ENCODE results near the gene CCDC148.
"Not testable (repeated sequence)": the region's sequence is repeated elsewhere in the genome, so short reads cannot be mapped to it uniquely, and the experiment has no call there.

CCDC148 gene

DNA sequence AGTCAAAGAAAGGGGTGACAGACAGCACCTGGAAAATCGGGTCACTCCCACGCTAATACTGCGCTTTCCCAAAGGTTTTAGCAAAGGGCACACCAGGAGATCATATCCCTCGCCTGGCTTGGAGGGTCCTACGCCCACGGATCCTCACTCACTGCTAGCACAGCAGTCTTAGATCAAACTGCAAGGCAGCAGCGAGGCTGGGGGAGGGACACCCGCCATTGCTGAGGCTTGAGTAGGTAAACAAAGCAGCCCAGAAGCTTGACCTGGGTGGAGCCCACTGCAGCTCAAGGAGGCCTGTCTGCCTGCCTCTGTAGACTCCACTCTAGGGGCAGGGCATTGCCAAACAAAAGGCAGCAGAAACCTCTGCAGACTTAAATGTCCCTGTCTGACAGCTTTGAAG is 233.5 kb downstream of the CCDC148 start:
- H3K4me3 ChIP-seq (ENCODE audit: low read depth, low read length): not testable (repeated sequence)

DNA sequence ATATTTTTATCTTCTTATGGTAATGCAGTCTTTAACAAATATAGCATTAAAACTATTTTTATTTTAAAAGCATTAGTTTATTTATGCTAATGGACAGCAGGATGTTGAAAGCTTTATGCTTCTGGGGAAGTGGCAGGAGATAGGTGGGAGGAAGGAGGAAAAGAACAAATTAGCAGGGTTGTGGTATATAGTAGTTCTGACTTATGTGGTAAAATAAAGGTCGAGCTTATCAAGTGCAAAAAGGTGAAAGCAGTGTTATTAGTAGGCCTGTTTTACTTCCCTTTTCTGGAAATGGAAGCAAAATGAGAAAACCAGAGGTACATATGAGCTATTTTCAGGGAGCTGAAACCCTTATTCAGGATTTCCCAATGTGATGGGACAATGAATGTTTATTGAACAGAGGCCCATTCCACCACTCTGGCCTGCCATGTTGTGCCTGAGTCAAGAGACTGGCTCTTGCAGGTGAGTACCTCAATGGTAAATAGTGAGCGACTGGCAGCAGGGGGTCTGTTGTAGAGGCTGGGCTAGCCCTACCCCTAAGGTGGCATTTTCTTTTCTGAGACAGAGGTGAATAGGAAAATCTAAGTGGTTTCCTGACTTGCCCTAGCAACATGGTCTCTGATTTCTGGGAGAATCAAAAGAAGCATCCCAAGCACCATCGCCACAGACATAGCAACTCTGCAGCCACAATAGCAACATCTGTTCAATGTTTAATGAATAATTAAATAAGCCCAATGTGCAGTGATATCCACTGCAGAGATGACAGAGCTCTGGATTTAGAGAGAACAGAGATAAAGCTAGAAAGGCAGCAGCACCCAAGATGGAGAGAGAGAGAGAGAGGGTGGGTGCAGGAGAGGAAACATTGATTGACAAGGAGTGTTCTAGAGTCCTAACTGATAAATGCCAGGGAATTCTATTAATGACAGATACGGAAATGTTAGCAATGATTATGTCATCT is 235.2 kb downstream of the CCDC148 start:
- no peak overlapping the region for H3K4me3 ChIP-seq (ENCODE audit: low read depth, low read length)

DNA sequence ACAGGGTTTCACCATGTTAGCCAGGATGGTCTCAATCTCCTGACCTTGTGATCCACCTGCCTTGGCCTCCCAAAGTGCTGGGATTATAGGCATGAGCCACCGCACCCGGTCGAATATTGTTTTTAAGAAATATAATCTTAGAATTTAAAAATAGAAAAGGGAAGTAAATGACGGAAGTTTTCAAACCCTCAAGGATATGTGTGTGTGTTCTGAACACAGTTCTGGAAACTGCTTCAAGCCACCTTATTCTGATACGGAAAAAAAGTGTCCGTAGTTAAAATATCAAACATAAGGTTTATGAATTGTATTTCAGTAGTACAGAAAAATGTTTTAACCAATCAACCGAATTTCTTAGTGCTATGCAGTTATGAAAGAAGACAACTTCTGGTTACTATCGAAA is 239.0 kb downstream of the CCDC148 start:
- no peak overlapping the region for H3K4me3 ChIP-seq (ENCODE audit: low read depth, low read length)

- H3K4me3 ChIP-seq (ENCODE audit: low read depth, low read length): no peak overlapping the region
These were observed 242.1 kb downstream of the CCDC148 start for GRCh38 chr2:158214431-158214830.

GRCh38 chr2:158213773-158214172 is 242.8 kb downstream of the CCDC148 start:
- no peak overlapping the region for H3K4me3 ChIP-seq (ENCODE audit: low read depth, low read length)

GRCh38 chr2:158212301-158212700 is 244.3 kb downstream of the CCDC148 start:
- H3K4me3 ChIP-seq (ENCODE audit: low read depth, low read length): no peak overlapping the region

GRCh38 chr2:158211502-158211901 is 245.1 kb downstream of the CCDC148 start:
- no peak overlapping the region for H3K4me3 ChIP-seq (ENCODE audit: low read depth, low read length)

DNA sequence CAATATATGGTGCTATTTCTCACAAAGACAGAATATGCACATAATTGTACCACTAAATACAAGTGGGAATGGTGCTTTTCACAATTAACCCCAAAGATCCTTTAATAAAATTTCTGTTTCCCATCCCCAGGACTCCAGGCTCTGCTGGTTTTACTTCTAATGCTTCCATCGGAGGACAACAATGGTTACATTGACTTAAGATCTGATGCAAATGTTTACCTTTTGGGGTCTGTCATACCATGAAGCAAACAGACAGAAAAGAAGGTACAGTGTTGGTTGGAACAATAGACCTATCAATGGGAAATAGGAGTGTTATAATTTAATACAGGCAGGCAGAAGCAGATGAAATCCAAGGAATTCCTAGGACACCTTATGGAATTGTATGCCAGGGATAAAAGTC is 249.2 kb downstream of the CCDC148 start:
- no peak overlapping the region for H3K4me3 ChIP-seq (ENCODE audit: low read depth, low read length)

- H3K4me3 ChIP-seq (ENCODE audit: low read depth, low read length): no peak overlapping the region
These were observed 251.3 kb downstream of the CCDC148 start for GRCh38 chr2:158205215-158205614.

- no peak overlapping the region for H3K4me3 ChIP-seq (ENCODE audit: low read depth, low read length)
These were observed 251.8 kb downstream of the CCDC148 start for GRCh38 chr2:158204741-158205165.

DNA sequence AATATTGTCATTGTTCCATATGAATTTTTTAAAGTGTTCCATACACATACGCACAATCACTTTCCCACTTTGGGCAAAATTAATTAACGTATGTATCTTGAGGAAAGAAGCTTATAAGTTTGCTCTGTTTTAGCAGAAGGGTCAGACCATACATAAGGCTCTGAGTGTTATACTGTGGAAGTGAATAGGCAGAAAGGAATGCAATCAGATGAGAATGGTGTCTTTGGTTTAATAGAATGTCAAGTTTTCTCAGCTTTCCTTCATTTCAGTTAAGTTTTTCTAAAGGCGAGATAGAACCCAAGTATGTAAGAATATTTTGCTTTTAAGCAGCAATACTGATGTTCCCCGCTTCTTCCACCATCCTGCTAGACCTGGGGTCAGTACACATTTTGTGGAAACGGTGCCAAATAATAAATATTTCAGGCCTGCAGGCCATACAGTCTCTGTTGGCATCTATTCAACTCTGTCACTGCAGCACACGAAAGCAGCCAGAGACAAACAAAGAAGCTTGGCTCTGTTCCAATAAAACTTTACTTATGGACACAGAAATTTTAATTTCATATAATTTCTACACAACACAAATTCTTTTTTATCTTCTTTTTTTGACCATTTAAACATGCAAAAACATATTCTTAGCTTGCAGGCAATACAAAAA is 254.3 kb downstream of the CCDC148 start:
- H3K4me3 ChIP-seq (ENCODE audit: low read depth, low read length): no peak overlapping the region

- no peak overlapping the region for H3K4me3 ChIP-seq (ENCODE audit: low read depth, low read length)
These were observed 256.5 kb downstream of the CCDC148 start for GRCh38 chr2:158199928-158200650.

DNA sequence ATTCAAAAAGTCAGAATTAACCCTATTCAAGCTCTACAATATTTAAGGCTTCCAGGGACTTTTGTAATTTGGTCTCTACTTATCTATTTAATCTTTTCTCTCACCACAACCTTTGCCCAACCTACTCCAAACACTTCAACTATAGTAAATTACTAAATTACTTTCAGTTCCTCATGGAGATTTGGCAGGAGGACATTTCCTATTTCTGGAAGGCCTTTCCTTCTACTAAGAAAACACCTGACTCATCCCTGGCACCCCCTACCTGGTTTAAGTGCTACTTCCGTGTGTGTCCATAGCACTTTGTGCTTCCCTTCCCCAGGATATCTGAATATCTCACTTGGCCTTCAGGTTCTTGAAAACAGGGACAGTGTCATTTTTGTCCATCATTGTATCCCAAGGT is 258.6 kb downstream of the CCDC148 start:
- H3K4me3 ChIP-seq (ENCODE audit: low read depth, low read length): no peak overlapping the region

DNA sequence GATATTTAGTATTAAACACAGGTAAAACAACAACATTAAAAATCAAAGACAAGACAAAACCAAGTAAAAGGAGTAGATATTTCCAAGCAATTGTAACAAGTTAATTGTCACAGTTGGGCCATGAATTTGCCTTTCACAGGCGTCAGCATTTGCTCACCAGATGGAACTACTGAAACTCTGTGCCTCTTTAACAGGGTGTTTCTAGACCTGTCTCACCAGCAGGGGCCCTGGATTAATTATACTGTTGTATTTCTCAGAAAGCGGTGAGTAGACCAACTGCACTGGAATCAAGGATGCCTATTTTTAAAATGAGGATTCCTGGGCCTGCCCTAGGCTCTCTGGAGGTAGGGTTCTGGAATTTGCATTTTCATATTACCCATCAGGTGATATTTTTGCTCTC is 262.3 kb downstream of the CCDC148 start:
- H3K4me3 ChIP-seq (ENCODE audit: low read depth, low read length): no peak overlapping the region

DNA sequence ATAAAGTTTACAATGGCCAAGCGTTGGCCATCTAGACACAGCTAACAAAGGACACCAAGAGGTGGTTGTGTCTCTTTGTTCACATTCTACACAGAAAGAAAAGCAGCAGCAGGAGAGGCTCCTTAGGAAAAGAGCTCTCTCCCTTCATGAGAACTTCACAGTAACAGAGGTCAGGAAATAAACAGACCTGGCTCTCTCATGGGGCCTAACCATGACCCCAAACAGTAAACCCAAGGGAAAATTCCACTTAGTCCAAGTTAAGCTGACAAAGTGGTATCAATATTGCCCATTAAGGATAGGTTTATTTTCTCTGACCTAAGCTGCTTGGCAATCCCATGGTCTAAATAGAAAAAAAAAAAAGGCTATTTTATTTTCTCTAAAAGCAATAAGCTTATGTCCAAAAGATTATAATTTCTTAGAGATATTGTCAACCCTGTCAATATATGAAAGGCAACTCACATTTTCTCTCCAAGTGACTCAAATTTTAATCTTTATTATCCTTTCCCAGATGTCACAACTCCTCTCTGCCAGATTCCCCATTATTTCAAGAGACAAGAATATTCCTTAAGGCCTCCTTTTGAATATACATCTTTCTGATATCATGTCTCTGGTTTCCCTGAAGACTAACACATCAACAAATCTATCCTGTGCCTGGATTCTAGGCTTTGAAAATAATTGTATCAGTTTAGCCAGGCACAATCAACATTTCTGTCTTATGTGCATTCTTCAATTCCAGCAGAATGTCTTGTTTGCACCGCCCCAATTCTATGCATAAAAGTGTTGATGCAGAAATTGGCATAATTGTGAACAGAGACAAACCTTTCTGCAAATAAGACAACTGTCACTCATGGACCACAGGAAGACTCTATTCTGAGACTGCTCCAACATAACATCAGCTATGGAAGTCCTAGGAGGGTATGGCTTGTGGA is 263.8 kb downstream of the CCDC148 start:
- H3K4me3 ChIP-seq (ENCODE audit: low read depth, low read length): no peak overlapping the region

DNA sequence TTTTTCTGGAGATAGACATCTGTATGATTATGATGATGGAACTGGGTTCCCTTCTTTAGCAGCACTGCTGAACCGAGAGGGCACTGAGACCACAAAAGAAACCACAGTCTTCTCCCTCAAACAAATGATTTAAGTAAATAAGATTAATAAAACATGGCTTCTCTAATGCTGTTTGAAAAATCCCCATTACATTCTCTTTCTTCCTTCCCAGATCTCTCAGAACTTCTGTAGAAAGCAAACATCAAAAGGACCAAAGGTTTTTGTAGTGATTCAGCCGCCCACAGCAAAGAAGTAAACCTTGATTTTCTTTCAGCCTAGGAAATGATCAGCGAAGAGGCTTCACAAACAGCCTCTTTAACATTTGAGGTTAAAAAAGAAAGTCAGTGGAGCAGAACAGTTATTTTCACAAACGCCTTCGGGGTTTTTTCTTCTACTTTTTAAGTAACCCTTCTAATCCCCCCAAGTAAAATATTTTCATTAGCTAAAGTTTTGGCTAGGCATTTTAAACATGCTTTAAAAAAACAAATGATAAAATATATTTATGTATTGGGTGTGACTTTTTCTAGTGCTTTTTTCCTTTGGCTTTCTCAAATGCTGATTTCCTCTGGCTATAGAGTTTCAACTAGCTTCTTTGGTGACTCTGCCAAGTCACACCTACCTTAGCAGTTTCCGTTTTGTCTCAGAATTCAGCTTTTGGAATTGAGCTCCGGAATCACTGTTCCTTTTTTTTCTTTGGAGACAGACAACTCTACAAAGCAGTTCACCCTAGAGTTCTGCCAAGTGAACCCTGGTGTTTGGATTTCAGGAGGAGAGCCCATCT is 265.3 kb downstream of the CCDC148 start:
- H3K4me3 ChIP-seq (ENCODE audit: low read depth, low read length): no peak overlapping the region

DNA sequence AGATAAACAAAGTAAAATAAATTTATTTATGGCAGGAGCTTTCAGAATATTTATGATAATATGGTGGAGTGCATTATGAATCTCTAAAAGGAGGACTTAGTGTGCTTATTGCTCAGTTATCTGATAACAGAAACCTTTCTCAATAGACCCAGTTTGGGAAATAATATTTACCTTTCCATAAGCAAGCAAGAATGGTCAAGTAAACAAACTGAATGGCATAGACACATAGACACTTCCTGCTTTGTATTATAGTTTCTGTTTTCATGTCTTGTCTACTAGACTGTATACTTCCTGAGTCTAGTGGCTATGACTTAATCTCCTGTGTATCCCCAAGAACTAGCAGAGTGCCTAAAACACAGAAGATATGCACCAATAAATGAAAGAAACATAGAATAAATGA is 267.0 kb downstream of the CCDC148 start:
- no peak overlapping the region for H3K4me3 ChIP-seq (ENCODE audit: low read depth, low read length)

DNA sequence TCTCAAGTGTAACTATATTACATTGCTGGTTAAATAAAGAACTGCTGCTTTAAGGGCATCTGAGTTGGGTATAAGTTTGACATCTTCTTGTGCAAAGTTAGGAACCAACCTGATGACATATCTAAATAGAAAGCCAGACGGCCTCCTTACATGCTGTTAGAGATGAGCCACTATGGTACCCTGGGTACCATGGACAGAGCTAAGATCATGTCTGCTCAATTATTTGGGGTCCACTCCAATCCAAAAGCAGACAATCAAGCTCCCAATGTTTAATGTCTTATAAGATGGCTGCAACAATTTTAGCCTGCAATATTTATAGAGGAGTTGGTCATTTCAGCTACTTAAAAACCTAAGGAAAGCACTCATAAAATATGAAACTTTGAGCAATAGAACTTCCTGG is 268.6 kb downstream of the CCDC148 start:
- no peak overlapping the region for H3K4me3 ChIP-seq (ENCODE audit: low read depth, low read length)

- H3K4me3 ChIP-seq (ENCODE audit: low read depth, low read length): no peak overlapping the region
These were observed 271.8 kb downstream of the CCDC148 start for GRCh38 chr2:158184556-158185343.

Data from iPS-11a (cell line).